K562 (cell line): ENCODE results near the gene ATP5PD. TPM values are rescaled to one million over a fixed set of nuclear protein-coding genes. Genes with fewer than 3 reads are reported as not detected.

ENCODE experiments used
- ATAC-seq: fragments of 200-7000 bp; cut with Tn5 transposase; 3 replicates; pipeline ENCODE4 v1.9.1; 2020; ENCODE audit warnings: moderate library complexity
- BruUV-seq: library from RNA; stranded (reverse); fragments of 400-500 nt; replicated peaks from 2 replicates; lab custom pipeline; 2021; lab: Mats Ljungman, UMichigan
- CTCF ChIA-PET: fragments of 300-600 bp; formaldehyde crosslinking; extraction: SDS; loops from one replicate; lab custom pipeline; 2021; ENCODE audit warnings: low intra/inter-chr PET ratio; lab: Yijun Ruan, JAX
- POLR2A ChIA-PET: fragments of 300-600, 350-650 bp; sonication (Branson Sonifier 250); formaldehyde crosslinking; extraction: SDS; loops from one replicate; lab custom pipeline; 2021; ENCODE audit warnings: antibody characterized with exemption, inconsistent platforms; lab: Yijun Ruan, JAX
- DNase-seq, 4 experiments: peaks; one replicate each; pipeline versions ENCODE4 v3.0.0 to v3.0.0-alpha.2; 2011 to 2018; ENCODE audit warnings: low spot score in 3 of 4, mixed read lengths in 3 of 4; ENCODE audit errors: extremely low read depth in 1 of 4
- FAIRE-seq: peaks from 2 replicates; lab custom pipeline; 2011; peaks lifted over from hg19 to GRCh38; lab: Jason Lieb, UNC
- H2AFZ ChIP-seq: 2 replicates; pipeline ENCODE4 v1.6.0; 2011; ENCODE audit warnings: low read depth, low read length, control low read depth, inconsistent platforms
- H3K27ac ChIP-seq: fragments of 200-600 bp; 3 replicates; pipeline ENCODE4 v1.8.0; 2011; ENCODE audit warnings: low read depth, mild to moderate bottlenecking, control low read depth, inconsistent platforms, low read length, moderate library complexity, mixed read lengths; ENCODE audit errors: extremely low read depth
- H3K27me3 ChIP-seq, 2 experiments: fragments of 300-600 bp in 1 of 2; 2 replicates in 1 of 2; 3 replicates in 1 of 2; pipeline versions ENCODE4 v1.6.0 to v1.8.0; 2011; ENCODE audit warnings: inconsistent platforms in 2 of 2, low read length in 2 of 2, mild to moderate bottlenecking in 1 of 2, mixed read lengths in 1 of 2, moderate library complexity in 1 of 2; ENCODE audit not compliant: control insufficient read depth in 2 of 2, insufficient read depth in 2 of 2
- H3K36me3 ChIP-seq: fragments of 300-600 bp; 3 replicates; pipeline ENCODE4 v1.8.0; 2011; ENCODE audit warnings: mild to moderate bottlenecking, low read length, inconsistent platforms; ENCODE audit not compliant: control insufficient read depth, insufficient read depth
- H3K4me1 ChIP-seq, 2 experiments: fragments of 200-600 bp in 1 of 2; replicated peaks in 1 of 2; 2 replicates in 1 of 2; 3 replicates in 1 of 2; pipeline versions ENCODE4 v1.5.1 to v1.8.0; 2011; ENCODE audit warnings: inconsistent platforms in 2 of 2, low read length in 2 of 2, mild to moderate bottlenecking in 1 of 2, mixed read lengths in 1 of 2, moderate library complexity in 1 of 2; ENCODE audit not compliant: control insufficient read depth in 2 of 2, insufficient read depth in 2 of 2
- H3K4me2 ChIP-seq: 2 replicates; pipeline ENCODE4 v1.6.1; 2011; ENCODE audit warnings: low read length, control low read depth, inconsistent platforms, mixed read lengths; ENCODE audit not compliant: insufficient read depth
- H3K4me3 ChIP-seq: fragments of 200-600 bp; sonication (generic), shearing (Covaris generic); 2 replicates; pipeline ENCODE4 v1.5.1; 2016; ENCODE audit warnings: control low read depth, inconsistent platforms
- H3K79me2 ChIP-seq: fragments of 200-600 bp; 3 replicates; pipeline ENCODE4 v1.8.0; 2011; ENCODE audit warnings: low read length, inconsistent platforms; ENCODE audit not compliant: control insufficient read depth, insufficient read depth
- H3K9ac ChIP-seq, 2 experiments: 2 replicates each; pipeline versions ENCODE4 v1.6.0 to v1.6.1; 2011; ENCODE audit warnings: low read depth in 2 of 2, low read length in 2 of 2, control low read depth in 1 of 2, inconsistent platforms in 1 of 2, mild to moderate bottlenecking in 1 of 2, mixed read lengths in 1 of 2; ENCODE audit not compliant: insufficient read depth in 1 of 2
- H3K9me1 ChIP-seq: one replicate; pipeline ENCODE4 v1.6.0; 2011; ENCODE audit warnings: inconsistent platforms, mild to moderate bottlenecking, low read length, moderate library complexity; ENCODE audit not compliant: control insufficient read depth, insufficient read depth
- H3K9me3 ChIP-seq: replicated peaks from 2 replicates; pipeline ENCODE4 v1.5.1; 2011; ENCODE audit warnings: low read depth, low read length, inconsistent platforms; ENCODE audit not compliant: control insufficient read depth, insufficient read depth
- H4K20me1 ChIP-seq: replicated peaks from 2 replicates; pipeline ENCODE4 v1.6.1; 2011; ENCODE audit warnings: low read length, inconsistent platforms, mixed read lengths; ENCODE audit not compliant: control insufficient read depth, insufficient read depth
- DIDO1 ChIP-seq: fragments of 450-650 bp; IDR thresholded peaks from 2 replicates; pipeline ENCODE4 v1.6.1; 2016; ENCODE audit warnings: low read depth, missing biosample characterization, missing genetic modification characterization
- EHMT2 ChIP-seq: fragments of 450-650 bp; IDR thresholded peaks from 2 replicates; pipeline ENCODE4 v1.6.1; 2018; ENCODE audit warnings: antibody characterized with exemption
- NFE2 ChIP-seq: IDR thresholded peaks from 2 replicates; pipeline ENCODE4 v1.6.1; 2014; ENCODE audit warnings: antibody characterized with exemption, low read depth
- NR3C1 ChIP-seq: sonication (generic); formaldehyde crosslinking; IDR thresholded peaks from 2 replicates; pipeline ENCODE4 v1.8.1; 2022; ENCODE audit warnings: missing genetic modification reagents
- SMAD3 ChIP-seq: fragments of 450-650 bp; formaldehyde crosslinking; conservative IDR thresholded peaks from 2 replicates; pipeline ENCODE4 v1.4.0; 2020; ENCODE audit warnings: mild to moderate bottlenecking
- SMARCA5 ChIP-seq: fragments of 450-650 bp; IDR thresholded peaks from 2 replicates; pipeline ENCODE4 v1.6.1; 2016
- ZFP91 ChIP-seq: sonication (generic); formaldehyde crosslinking; IDR thresholded peaks from 2 replicates; pipeline ENCODE4 v1.8.0; 2022; ENCODE audit warnings: mild to moderate bottlenecking, missing genetic modification reagents
- ZNF134 ChIP-seq: fragments of 250-450 bp; sonication (Bioruptor Pico); conservative IDR thresholded peaks from 2 replicates; pipeline ENCODE4 v1.4.0; 2020
- ZNF668 ChIP-seq: fragments of 250-450 bp; sonication (Bioruptor Pico); IDR thresholded peaks from 2 replicates; pipeline ENCODE4 v1.8.0; 2022; ENCODE audit warnings: mild to moderate bottlenecking, inconsistent platforms
- ZNF75A ChIP-seq: fragments of 450-650 bp; formaldehyde crosslinking; IDR thresholded peaks from 2 replicates; pipeline ENCODE4 v1.4.0; 2020; ENCODE audit warnings: mild to moderate bottlenecking
- ZNF778 ChIP-seq: fragments of 450-650 bp; formaldehyde crosslinking; IDR thresholded peaks from 2 replicates; pipeline ENCODE4 v1.4.0; 2020; ENCODE audit warnings: mild to moderate bottlenecking, moderate library complexity
- WGBS: fragments of 100-300 bp; shearing (Covaris generic); methylation state at CpG from one replicate; pipeline ENCODE4 v1.1.6; 2016; ENCODE audit warnings: low coverage, mixed read lengths; ENCODE audit not compliant: insufficient coverage; ENCODE audit errors: missing lambda C conversion rate; 5-methylcytosine and 5-hydroxymethylcytosine counted together
- in situ Hi-C: fragments of 300-500 bp; cut with MboI; formaldehyde crosslinking; loops from 4 replicates; pipeline ENCODE4 v1.15.0; 2018; ENCODE audit warnings: inconsistent platforms, mixed read lengths
- intact Hi-C: fragments of 100-400 bp; cut with micrococcal nuclease; formaldehyde crosslinking; loops from 2 replicates; pipeline ENCODE4 v1.14.2; 2022
- polyA plus RNA-seq, 8 experiments: library from polyadenylated mRNA; depleted of rRNA in 4 of 8; stranded (reverse) in 5 of 8; unstranded in 3 of 8; fragments of >200 nt; fragmentation: Nextera tagmentation in 2 of 8; fragmentation: Illumina TruSeq in 1 of 8; extraction: Ambion mirVana in 2 of 8; extraction: Trizol in 1 of 8; gene quantifications; 2 replicates each; pipeline versions ENCODE4 v1.2.1 to v1.2.3, GENCODE V29; 2011 to 2014; ENCODE audit warnings: inconsistent platforms in 1 of 8, missing spikeins in 1 of 8
- total RNA-seq, 7 experiments: library from RNA; depleted of rRNA in 6 of 7; stranded (reverse); fragments of >200 nt in 6 of 7; fragmentation: Illumina TruSeq in 2 of 7; extraction: Trizol in 2 of 7; gene quantifications; 2 replicates each; pipeline versions ENCODE4 v1.2.1 to v1.2.3, GENCODE V29; 2011 to 2021; ENCODE audit warnings: low replicate concordance in 1 of 7

Gene ATP5PD
- total and polyA plus RNA-seq, 9 of the 15 experiments (the other 6 are each of a cell fraction or from before 2014, with no cell fraction given) = 271 to 828 (median 432) TPM

- Histone ChIP-seq H3K4me1 (peaks cover 6 to 12% of the 10 kb centered on the region in 2 experiments; a peak in 3 of 5 replicates), H3K9me1 (peaks cover 4% of the 10 kb centered on the region), H3K27ac (no peak overlapping the region), H3K79me2 (peaks cover 19% of the 10 kb centered on the region), H3K4me3 (no peak overlapping the region), H3K9me3 (peaks cover 4% of the 10 kb centered on the region; the same call in 1 of the 2 replicates), H3K36me3 (peaks cover 56% of the 10 kb centered on the region; the same call in 2 of the 3 replicates), H2AFZ (no peak overlapping the region), H4K20me1 (no peaks in the 10 kb centered on the region), H3K27me3 (no peaks in the 10 kb centered on the region), H3K9ac (no peak overlapping the region)
- WGBS = 92% methylated on average over 19 of the region's 19 CpGs
- in situ Hi-C loops = no loop called here
- FAIRE-seq (no peak), DNase-seq (no peak)
- TSS peak; percentile 47 for BruUV-seq
- CTCF ChIA-PET = no interaction called here
- TF ChIP-seq ZFP91 (CRISPR knock-in tag) = no peak
- TF ChIP-seq SMARCA5 = no peak
- TF ChIP-seq ZNF778 (CRISPR knock-in tag) = no peak
- no peak for TF ChIP-seq SMAD3 (CRISPR knock-in tag)
- no peak for TF ChIP-seq DIDO1 (tag)
- TF ChIP-seq NR3C1 (CRISPR knock-in tag) = no peak
- TF ChIP-seq EHMT2 = no peak
- TF ChIP-seq ZNF134 (CRISPR knock-in tag) = no peak
- no peak for TF ChIP-seq ZNF75A
- no peak for TF ChIP-seq NFE2
- TF ChIP-seq ZNF668 (CRISPR knock-in tag) = no peak
- TF ChIP-seq, all 486 proteins: peak for 0
- intact Hi-C loops = no loop called here
- H3K4me2 ChIP-seq = no peak overlapping the region
- POLR2A ChIA-PET = interaction anchor here (0.6 to 1.0 kb wide), 3 partner anchors 10 to 57 kb away, joined by 3 read pairs; no protein-coding TSS in a partner anchor
- ATAC-seq = no peak
Observed at GRCh38 chr17:75020331-75021110, 26.2 kb downstream of the ATP5PD start.
